GM19455 (cell line): ENCODE measurements around the gene AMPH.

ENCODE experiments used
- ATAC-seq: cut with Tn5 transposase; IDR thresholded peaks from one replicate; pipeline ENCODE4 v1.9.1; 2021; ENCODE audit not compliant: unreplicated experiment

AMPH gene

GRCh38 chr7:38545977-38546376 is 85.2 kb downstream of the AMPH start:
- no peak for ATAC-seq

- no peak for ATAC-seq
Measured at GRCh38 chr7:38542156-38542555, 89.0 kb downstream of the AMPH start.

GRCh38 chr7:38541440-38541839 is 89.7 kb downstream of the AMPH start:
- ATAC-seq, result no peak

DNA sequence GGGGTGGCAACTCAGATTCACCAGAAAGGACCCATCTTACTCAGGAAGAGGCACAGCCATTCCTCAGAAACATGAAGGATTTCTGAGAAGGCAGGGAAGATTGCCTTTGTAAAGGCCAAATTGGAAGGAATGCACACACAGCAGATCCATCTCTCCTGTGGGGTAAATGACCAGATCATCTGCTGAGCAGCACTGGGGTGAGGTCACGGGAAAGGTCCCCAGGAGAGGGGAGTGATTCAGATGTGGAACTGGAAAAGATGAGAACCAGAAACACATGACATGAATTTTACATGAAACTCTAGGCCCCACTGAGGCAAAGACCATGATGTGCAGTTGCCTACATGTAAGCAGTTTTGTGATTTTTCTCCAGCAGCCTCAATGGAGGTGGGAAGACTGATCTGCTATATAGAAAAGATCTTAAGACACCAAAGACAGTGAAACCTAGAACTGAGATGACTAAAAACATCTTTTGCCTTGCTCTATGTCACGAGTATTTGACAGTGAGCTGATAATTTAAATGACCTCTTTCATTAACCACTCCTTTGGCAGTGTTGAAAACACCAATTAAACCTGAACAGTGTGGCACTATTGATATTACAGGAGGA is 91.6 kb downstream of the AMPH start:
- ATAC-seq, result no peak

- ATAC-seq, result no peak
Measured at GRCh38 chr7:38535073-38535472, 96.1 kb downstream of the AMPH start.

GRCh38 chr7:38525857-38526256 is 105.3 kb downstream of the AMPH start:
- ATAC-seq, result no peak

DNA sequence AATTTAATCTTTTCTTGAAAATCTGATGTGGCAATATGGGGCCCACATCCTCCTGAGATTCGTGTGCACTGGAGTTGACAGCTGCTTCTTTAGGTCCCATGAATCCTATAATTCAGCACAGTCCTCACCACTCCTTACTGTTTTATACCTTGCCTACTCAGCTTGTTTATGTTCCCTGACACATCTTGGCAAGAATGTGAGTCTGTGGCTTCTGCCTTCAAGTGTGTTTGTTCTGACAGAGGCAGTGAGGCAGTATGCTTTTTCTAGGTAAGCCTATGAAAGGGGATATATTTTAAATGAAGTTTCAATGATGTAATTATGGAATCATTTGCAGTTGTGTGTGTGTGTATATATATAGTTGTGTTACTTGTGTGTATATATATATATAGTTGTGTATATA is 106.4 kb downstream of the AMPH start:
- no peak for ATAC-seq

DNA sequence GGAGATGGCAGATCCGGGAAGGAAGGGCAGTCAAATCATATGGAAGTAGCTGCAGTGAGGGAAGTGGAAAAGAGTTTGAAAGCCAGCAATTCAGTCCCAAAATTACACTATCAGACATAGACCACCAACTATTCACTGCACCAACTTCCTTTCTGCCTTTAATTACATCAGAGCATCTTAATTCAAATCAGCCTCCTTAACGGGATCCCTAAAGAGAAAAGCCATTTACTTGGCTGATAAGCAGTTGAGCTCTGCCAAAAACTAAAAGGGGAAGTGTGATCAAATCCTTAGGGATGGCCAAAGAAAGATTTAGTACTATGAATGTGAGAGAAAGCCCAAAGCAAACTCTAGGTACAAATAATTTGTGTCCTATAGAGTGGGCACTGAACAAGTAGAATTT is 110.4 kb downstream of the AMPH start:
- ATAC-seq, result no peak

DNA sequence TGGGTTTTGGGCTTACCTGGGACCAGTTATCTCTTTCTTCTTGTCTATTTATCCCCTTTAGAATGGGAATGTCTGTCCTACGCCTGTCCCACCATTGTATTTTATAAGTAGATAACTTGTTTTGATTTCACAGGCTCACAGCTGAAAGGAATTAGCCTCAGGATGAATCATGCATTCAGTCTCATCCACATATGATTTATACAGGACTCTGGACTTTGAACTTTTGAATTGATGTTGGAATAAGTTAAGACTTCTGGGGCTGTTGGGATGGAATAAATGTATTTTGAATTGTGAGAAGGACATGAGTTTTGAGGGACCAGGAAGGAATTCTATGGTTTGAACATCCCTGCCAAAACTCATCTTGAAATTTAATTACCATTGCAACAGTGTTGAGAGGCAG is 112.6 kb downstream of the AMPH start:
- ATAC-seq, result no peak

DNA sequence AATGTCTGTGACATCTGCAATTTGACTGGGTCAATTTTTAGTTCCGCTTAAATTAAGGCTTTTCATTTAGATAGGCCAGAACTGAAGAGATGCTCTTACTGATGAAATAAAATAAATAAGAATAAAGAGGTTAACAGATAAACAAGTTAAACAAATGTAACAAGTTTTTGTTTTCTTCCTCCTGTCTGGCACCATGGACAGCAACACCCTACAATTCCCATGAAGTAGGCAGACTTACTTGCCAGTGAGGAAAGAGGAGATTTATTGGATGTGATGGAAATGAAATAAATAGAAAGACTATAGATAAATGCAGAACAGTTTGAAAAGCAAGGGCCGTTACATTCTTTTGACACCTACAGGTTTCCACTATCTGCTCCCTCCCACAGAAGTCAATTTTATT is 118.5 kb downstream of the AMPH start:
- no peak for ATAC-seq

DNA sequence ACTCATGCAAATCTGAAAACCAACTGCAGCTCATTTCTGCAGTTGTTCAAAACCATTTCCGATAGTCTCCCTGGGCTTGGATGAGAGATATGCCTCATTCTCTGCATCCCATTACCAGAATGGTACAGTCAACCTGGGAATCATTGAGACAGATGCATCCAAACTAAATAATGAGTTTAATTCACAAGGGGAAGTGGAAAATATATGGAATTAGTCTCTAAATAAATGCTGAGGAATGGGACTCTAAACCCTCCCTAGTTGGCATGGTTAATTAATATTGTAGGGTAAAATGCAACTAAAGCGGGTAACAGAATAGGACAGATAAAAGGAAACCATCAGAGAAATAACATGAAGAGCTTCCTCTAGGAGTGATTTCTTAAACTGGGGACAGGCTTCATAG is 118.9 kb downstream of the AMPH start:
- ATAC-seq, result no peak

DNA sequence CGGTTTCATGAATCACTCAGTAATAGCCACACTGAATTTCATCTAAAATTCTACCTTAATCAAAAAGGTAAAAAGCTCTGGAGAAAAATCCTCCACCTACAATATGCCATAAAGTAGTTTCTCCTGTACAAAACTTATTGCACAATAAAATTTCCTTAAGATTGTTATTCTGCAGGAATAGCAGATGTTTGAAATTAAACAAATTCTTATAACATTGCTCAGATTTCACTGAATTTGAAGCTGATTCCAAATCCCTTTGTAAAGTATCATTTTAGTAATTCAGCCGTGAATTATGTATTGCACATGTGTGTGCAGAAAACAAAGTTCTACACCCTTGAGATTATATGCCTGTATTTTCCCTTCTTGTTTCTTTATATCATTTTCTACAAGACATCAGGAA is 123.8 kb downstream of the AMPH start:
- ATAC-seq, result no peak

GRCh38 chr7:38506756-38507155 is 124.4 kb downstream of the AMPH start:
- no peak for ATAC-seq

DNA sequence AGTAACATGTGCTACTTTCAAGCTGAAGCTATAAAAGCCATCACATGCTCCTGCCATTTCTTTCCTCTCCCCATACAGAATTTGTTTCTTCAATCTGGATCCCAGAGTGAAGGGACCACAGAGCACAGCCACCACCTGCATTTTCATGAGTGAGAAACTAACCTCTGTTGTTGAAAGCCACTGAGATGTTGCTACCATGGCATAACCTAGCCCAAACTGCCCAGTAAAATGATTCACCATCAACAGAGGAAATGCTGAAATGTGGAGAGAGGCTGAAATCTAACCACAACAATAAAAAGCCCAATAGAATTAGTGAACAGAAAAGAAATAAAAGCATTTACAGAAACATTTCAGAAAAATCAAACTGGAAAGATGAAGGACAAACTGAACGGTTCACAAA is 125.2 kb downstream of the AMPH start:
- no peak for ATAC-seq

GRCh38 chr7:38504684-38505083 is 126.5 kb downstream of the AMPH start:
- no peak for ATAC-seq

GRCh38 chr7:38502848-38503247 is 128.3 kb downstream of the AMPH start:
- ATAC-seq, result no peak

DNA sequence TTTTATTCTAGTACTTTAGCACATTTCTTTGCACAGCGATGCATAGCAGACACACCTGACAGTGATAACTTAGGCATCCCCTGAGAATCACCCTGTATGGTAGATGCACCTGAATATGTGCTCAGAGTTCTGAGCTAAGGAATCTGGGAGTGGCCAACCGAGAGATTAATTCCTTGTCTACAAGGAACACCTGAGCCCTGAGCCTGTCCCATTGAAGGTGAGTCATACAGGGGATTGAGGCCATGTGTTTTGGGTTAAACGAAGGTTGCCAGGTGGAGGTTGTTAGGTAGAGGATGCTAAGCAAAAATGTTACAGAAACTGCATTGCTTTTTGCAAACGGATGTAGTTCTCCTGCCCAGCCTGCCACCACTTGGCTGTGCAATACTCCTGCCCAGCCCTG is 128.9 kb downstream of the AMPH start:
- no peak for ATAC-seq

DNA sequence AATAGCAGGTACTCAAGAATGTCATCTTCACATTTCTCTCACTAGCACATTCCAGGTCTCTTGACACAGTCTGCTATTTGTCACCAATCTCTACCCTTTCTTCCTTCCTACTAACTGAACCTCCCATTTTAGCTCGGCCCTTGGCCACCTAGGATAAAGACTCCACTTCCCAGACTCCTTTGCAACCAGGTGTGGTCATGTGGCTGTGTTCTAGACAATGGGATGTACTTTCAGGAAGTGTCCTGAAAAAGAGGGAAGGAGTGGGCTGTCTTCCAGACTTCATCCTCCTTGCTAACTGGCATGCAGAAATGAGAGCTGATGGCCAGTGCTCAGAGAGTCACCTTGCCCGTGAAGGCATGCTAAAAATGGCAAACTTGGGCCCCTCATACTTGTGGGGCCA is 139.2 kb downstream of the AMPH start:
- no peak for ATAC-seq

DNA sequence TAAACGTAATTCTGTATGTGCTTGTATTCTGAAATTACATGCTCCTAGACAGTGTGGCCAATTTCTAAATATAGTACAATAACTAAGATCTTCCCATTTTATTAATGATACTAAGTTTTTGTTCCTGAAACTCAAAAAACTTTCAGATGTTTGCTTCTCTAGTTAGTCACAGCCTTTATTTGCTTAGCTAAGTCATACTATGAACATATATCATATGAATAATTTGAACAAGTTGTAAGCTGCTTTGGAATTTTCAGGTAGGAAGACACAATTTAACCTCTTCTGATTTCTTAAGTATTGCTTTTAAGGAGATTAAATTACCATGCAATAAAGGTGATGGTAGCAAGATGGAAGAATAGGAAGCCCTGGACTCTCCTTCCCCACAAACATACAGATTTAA is 148.7 kb downstream of the AMPH start:
- no peak for ATAC-seq

GRCh38 chr7:38481401-38481800 is 149.8 kb downstream of the AMPH start:
- ATAC-seq, result no peak

- ATAC-seq, result no peak
Measured at GRCh38 chr7:38478404-38478803, 152.8 kb downstream of the AMPH start.

DNA sequence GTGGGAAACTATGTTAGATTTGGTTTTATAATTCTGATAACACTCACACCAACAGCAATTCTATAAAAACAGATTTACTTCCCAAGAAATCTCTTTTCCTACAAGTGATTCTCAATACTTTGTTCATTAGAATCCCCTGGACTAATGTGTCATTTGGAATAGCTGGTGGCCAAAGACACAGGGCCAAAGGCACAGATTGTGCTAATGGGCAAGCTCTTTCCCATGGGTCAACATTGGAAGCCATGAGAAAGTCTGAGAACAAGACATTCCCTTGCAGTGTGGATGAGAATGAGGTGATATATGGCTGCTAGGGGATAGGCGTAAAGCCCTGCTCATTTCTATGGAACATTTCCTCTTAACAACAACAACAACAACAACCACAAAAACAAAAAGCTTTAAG is 153.8 kb downstream of the AMPH start:
- no peak for ATAC-seq

- ATAC-seq, result no peak
Measured at GRCh38 chr7:38476764-38477163, 154.4 kb downstream of the AMPH start.

- ATAC-seq, result no peak
Measured at GRCh38 chr7:38465956-38466355, 165.2 kb downstream of the AMPH start.
